GM13977 (cell line): Measurements from ENCODE around the gene ARMS2.

Experiments
- DNase-seq: peaks from one replicate; pipeline ENCODE4 v3.0.0; 2012; ENCODE audit warnings: low spot score
- CTCF ChIP-seq: IDR thresholded peaks from 2 replicates; pipeline ENCODE4 v1.5.1; 2012; ENCODE audit warnings: mild to moderate bottlenecking, control low read depth; ENCODE audit not compliant: insufficient read depth; ENCODE audit errors: extremely low read depth, missing control alignments
- in situ Hi-C: fragments of 300-500 bp; cut with MboI; formaldehyde crosslinking; loops from one replicate; pipeline ENCODE4 v1.12.0; 2022; ENCODE audit warnings: low sequenced_read_pairs, low pct_unique_long_range_greater_than_20kb, mixed read lengths, inconsistent platforms; ENCODE audit not compliant: unreplicated experiment

ARMS2 gene

GRCh38 chr10:122468307-122468925 lies 14.0 kb downstream of the ARMS2 start:
- DNase-seq, result no peak
- in situ Hi-C loops, result no loop called here
- no peak for TF ChIP-seq CTCF

- DNase-seq, result no peak
- in situ Hi-C loops, result no loop called here
- no peak for TF ChIP-seq CTCF
These were observed 14.7 kb downstream of the ARMS2 start for GRCh38 chr10:122468926-122469781.

- no peak for TF ChIP-seq CTCF
- no peak for DNase-seq
- in situ Hi-C loops, result no loop called here
These were observed 15.4 kb downstream of the ARMS2 start for GRCh38 chr10:122469848-122470247.

- in situ Hi-C loops, result no loop called here
- DNase-seq, result no peak
- no peak for TF ChIP-seq CTCF
These were observed 17.2 kb downstream of the ARMS2 start for GRCh38 chr10:122471531-122472177.

GRCh38 chr10:122473116-122473515 lies 18.7 kb downstream of the ARMS2 start:
- TF ChIP-seq CTCF, result no peak
- in situ Hi-C loops, result no loop called here
- DNase-seq, result no peak

GRCh38 chr10:122474131-122474818 lies 19.8 kb downstream of the ARMS2 start:
- DNase-seq, result no peak
- in situ Hi-C loops, result no loop called here
- no peak for TF ChIP-seq CTCF
